GM15510 (cell line): ENCODE measurements around the gene DHDDS.

Source experiments
- POLR2A ChIP-seq: IDR thresholded peaks from 3 replicates; pipeline ENCODE4 v1.6.1; 2011; ENCODE audit warnings: borderline replicate concordance; ENCODE audit not compliant: insufficient read length; ENCODE audit errors: extremely low read depth

DHDDS gene

GRCh38 chr1:26459573-26460031, 27.5 kb downstream of the DHDDS start:
- no peak for TF ChIP-seq POLR2A

GRCh38 chr1:26468911-26469310, 36.8 kb downstream of the DHDDS start:
- TF ChIP-seq POLR2A, result no peak

GRCh38 chr1:26469558-26469957, 37.4 kb downstream of the DHDDS start:
- TF ChIP-seq POLR2A, result no peak

- TF ChIP-seq POLR2A, result no peak
Observed at GRCh38 chr1:26470878-26471497, 38.9 kb downstream of the DHDDS start.

GRCh38 chr1:26471498-26472319, 39.6 kb downstream of the DHDDS start:
- TF ChIP-seq POLR2A, result peak; percentile 9

- peak; percentile 85 for TF ChIP-seq POLR2A
Observed at GRCh38 chr1:26472320-26472900, 40.3 kb downstream of the DHDDS start, which contains the start of gene HMGN2. Gene HMGN2, plus strand, starts transcription at chr1:26472440. Its CDS starts 173 bp downstream, at chr1:26472613.

- peak; percentile 48 for TF ChIP-seq POLR2A
Observed at GRCh38 chr1:26472901-26473845, 41.1 kb downstream of the DHDDS start.

- no peak for TF ChIP-seq POLR2A
Observed at GRCh38 chr1:26474818-26475217, 42.7 kb downstream of the DHDDS start.

GRCh38 chr1:26475989-26476388, 43.9 kb downstream of the DHDDS start:
- no peak for TF ChIP-seq POLR2A

GRCh38 chr1:26476958-26477357, 44.8 kb downstream of the DHDDS start:
- peak; percentile 25 for TF ChIP-seq POLR2A

GRCh38 chr1:26477446-26478152, 45.5 kb downstream of the DHDDS start:
- TF ChIP-seq POLR2A, result no peak

GRCh38 chr1:26478159-26478558, 46.0 kb downstream of the DHDDS start:
- TF ChIP-seq POLR2A, result no peak

- no peak for TF ChIP-seq POLR2A
Observed at GRCh38 chr1:26478988-26479387, 46.9 kb downstream of the DHDDS start.

GRCh38 chr1:26482921-26483320, 50.8 kb downstream of the DHDDS start:
- TF ChIP-seq POLR2A, result no peak
